Measurements from ENCODE around the gene MAB21L4.

Gene MAB21L4

GRCh38 chr2:240925191-240925567, 29.2 kb upstream of the MAB21L4 start:
- no peak for DNase-seq (ENCODE audit: low read depth in 2 of 2)

- DNase-seq (ENCODE audit: low read depth in 2 of 2) = no peak
These were observed 27.1 kb upstream of the MAB21L4 start for GRCh38 chr2:240922982-240923537.

- DNase-seq (ENCODE audit: low read depth in 2 of 2) = no peak
These were observed 26.5 kb upstream of the MAB21L4 start for GRCh38 chr2:240922245-240922981.

- DNase-seq (ENCODE audit: low read depth in 2 of 2) = no peak
These were observed 26.0 kb upstream of the MAB21L4 start for GRCh38 chr2:240921995-240922244.

- DNase-seq (ENCODE audit: low read depth in 2 of 2) = no peak
These were observed 25.5 kb upstream of the MAB21L4 start for GRCh38 chr2:240921311-240921994.

GRCh38 chr2:240920783-240921231, 24.9 kb upstream of the MAB21L4 start:
- DNase-seq (ENCODE audit: low read depth in 2 of 2) = no peak

- no peak for DNase-seq (ENCODE audit: low read depth in 2 of 2)
These were observed 24.1 kb upstream of the MAB21L4 start for GRCh38 chr2:240919786-240920782.

- no peak for DNase-seq (ENCODE audit: low read depth in 2 of 2)
These were observed 23.3 kb upstream of the MAB21L4 start for GRCh38 chr2:240919161-240919781.

- DNase-seq (ENCODE audit: low read depth in 2 of 2) = no peak
These were observed 22.5 kb upstream of the MAB21L4 start for GRCh38 chr2:240918258-240919091.

- no peak for DNase-seq (ENCODE audit: low read depth in 2 of 2)
These were observed 21.8 kb upstream of the MAB21L4 start for GRCh38 chr2:240917684-240918257.

GRCh38 chr2:240917009-240917683, 21.2 kb upstream of the MAB21L4 start:
- no peak for DNase-seq (ENCODE audit: low read depth in 2 of 2)

- no peak for DNase-seq (ENCODE audit: low read depth in 2 of 2)
These were observed 20.6 kb upstream of the MAB21L4 start for GRCh38 chr2:240916571-240917008.

GRCh38 chr2:240915526-240916341, 19.8 kb upstream of the MAB21L4 start:
- DNase-seq (ENCODE audit: low read depth in 2 of 2) = no peak

- no peak for DNase-seq (ENCODE audit: low read depth in 2 of 2)
These were observed 18.9 kb upstream of the MAB21L4 start for GRCh38 chr2:240914645-240915525.

- DNase-seq (ENCODE audit: low read depth in 2 of 2) = peak; percentile 58 to 61
These were observed 18.1 kb upstream of the MAB21L4 start for GRCh38 chr2:240913810-240914644.

- DNase-seq (ENCODE audit: low read depth in 2 of 2) = no peak
These were observed 17.2 kb upstream of the MAB21L4 start for GRCh38 chr2:240912878-240913809.
